GM13976 (cell line): ENCODE data around the gene HRG.
A peak's percentile ranks its signal among the peaks of the same experiment; 100 is the strongest.

ENCODE experiments used
- DNase-seq: peaks from one replicate; pipeline ENCODE4 v3.0.0; 2012; ENCODE audit warnings: low spot score
- in situ Hi-C: fragments of 300-500 bp; cut with MboI; formaldehyde crosslinking; loops from one replicate; pipeline ENCODE4 v1.12.0; 2022; ENCODE audit warnings: low sequenced_read_pairs, mixed read lengths, inconsistent platforms; ENCODE audit not compliant: unreplicated experiment
- TF ChIP-seq, protein P1 (sequence below): IDR thresholded peaks from 2 replicates; pipeline ENCODE4 v1.5.1; 2012; ENCODE audit warnings: borderline replicate concordance, mild to moderate bottlenecking; ENCODE audit not compliant: insufficient read depth; ENCODE audit errors: extremely low read depth, missing control alignments, control extremely low read depth

HRG gene

DNA sequence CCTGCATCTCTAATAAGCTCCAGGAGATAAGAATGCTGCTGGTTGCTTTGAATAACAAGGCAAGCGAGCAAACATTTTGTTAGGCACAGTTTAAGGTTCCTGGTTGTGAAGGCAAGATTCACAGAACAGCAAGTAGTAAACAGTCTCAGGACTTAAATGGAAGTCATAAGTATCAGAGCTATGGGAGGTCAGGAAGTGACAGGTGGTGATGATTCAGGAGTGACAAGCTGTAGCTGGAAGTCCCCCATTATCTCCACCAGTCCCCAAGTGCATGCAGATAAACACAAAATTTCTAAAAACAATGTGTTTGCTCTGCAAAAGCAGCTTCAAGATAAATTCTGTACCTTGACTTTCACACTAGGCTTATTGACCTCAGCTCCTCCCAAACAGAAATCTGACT, 22.3 kb upstream of the HRG start:
- peak; percentile 19 for DNase-seq
- TF ChIP-seq, protein P1, sequence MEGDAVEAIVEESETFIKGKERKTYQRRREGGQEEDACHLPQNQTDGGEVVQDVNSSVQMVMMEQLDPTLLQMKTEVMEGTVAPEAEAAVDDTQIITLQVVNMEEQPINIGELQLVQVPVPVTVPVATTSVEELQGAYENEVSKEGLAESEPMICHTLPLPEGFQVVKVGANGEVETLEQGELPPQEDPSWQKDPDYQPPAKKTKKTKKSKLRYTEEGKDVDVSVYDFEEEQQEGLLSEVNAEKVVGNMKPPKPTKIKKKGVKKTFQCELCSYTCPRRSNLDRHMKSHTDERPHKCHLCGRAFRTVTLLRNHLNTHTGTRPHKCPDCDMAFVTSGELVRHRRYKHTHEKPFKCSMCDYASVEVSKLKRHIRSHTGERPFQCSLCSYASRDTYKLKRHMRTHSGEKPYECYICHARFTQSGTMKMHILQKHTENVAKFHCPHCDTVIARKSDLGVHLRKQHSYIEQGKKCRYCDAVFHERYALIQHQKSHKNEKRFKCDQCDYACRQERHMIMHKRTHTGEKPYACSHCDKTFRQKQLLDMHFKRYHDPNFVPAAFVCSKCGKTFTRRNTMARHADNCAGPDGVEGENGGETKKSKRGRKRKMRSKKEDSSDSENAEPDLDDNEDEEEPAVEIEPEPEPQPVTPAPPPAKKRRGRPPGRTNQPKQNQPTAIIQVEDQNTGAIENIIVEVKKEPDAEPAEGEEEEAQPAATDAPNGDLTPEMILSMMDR = no peak
- in situ Hi-C loops = no loop called here

DNA sequence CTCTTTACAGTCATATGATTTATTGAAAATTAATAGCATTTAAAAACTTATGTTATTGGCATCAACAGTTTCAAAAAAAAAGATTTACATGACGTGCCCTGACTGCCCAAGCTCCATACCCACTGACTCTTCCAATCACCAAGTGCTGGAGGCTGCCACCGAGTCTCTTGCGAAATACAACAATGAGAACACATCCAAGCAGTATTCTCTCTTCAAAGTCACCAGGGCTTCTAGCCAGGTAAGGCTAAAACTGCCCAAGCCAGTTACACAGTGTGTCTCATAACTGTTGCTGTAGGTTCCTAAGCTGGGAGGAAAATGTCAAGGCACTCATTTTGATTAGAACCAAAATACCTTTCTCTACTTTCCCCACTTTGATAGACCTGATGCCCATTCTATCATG, 21.1 kb upstream of the HRG start:
- in situ Hi-C loops = no loop called here
- TF ChIP-seq, protein P1 = no peak
- no peak for DNase-seq

DNA sequence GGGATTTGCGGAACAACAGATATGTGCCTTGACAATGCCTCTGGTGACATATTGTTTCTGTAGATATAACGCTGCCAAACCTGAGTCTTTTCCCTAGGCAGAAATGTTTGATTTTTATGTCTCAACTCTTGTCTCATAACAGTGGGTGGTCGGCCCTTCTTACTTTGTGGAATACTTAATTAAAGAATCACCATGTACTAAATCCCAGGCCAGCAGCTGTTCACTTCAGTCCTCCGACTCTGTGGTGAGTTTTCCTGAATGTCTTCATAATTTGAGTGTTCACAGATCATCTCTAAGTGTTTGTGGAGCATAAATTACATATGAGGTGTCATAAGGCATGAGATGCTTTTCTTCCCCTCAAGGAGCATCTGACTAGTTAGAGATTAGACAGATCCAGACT, 19.7 kb upstream of the HRG start:
- in situ Hi-C loops = no loop called here
- DNase-seq = no peak
- TF ChIP-seq, protein P1 = no peak

DNA sequence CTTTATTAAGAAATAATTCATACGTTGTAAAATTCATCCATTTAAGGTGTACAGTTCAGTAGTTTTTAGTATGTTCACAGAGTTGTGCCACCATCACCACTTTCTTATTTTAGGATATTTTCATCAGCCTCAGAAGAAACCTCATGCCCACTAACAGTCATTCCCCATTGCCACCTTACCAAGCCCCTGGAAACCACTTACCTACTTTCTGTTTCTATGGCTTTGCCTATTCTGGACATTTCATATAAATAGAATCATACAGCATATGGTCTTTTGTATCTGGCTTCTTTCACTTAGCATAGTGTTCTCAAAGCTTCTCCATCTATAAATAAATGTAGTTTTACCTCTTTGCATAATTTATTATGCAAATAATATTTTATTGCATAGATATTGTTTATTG, 19.0 kb upstream of the HRG start:
- in situ Hi-C loops = no loop called here
- no peak for DNase-seq

DNA sequence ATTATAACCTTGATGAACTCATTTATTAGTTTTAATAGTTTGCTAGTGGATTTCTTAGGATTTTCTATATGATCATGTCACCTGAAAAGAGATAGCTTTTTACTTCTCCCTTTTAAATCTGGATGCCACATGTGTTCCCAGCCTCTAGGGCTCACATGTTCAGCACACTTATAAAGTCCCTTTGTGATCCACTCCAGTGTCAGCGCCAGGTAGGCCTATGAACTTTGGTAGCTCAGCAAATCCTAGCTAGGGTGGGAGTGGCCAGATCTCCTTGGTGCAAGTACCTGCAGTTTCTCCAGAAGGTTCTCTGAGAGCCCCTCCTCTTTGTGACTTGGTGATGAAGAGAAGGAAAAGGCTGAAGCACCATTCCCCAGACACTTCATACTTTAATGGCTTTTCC, 17.0 kb upstream of the HRG start:
- DNase-seq = no peak
- in situ Hi-C loops = no loop called here
- TF ChIP-seq, protein P1 = no peak

More for the DNA sequence above, 19.0 kb upstream of the HRG start:
- TF ChIP-seq, protein P1 = no peak

DNA sequence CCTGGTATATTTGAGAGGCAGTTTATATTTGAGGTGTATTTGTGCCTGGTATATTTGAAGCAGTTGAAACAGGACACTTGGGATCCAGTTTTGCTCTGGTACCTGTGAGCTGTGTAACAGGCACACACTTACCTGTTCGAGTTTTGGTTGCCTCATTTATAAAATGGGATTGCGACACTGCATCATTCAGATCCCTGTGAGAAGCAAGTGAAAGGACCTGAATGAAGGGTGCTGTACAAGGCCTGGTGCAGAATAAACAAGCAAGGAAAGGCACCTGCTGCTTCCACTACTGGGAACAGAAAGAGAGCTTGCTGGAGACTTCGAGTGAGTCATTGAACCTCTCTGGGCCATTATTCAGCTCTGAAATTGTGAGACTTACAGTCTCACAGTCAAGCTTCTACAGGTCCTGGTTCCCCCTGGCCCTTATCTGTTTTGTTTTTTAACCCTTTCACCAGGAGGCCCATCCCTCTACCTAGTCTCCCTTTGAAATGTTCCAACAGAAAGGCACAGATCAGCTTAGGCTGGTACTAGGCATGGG, 14.1 kb upstream of the HRG start:
- TF ChIP-seq, protein P1 = no peak
- in situ Hi-C loops = no loop called here
- DNase-seq = no peak
